ENCODE measurements around the gene ZFHX3.
"Not testable (repeated sequence)": the region's sequence is repeated elsewhere in the genome, so short reads cannot be mapped to it uniquely, and the experiment has no call there.

The ZFHX3 gene

DNA sequence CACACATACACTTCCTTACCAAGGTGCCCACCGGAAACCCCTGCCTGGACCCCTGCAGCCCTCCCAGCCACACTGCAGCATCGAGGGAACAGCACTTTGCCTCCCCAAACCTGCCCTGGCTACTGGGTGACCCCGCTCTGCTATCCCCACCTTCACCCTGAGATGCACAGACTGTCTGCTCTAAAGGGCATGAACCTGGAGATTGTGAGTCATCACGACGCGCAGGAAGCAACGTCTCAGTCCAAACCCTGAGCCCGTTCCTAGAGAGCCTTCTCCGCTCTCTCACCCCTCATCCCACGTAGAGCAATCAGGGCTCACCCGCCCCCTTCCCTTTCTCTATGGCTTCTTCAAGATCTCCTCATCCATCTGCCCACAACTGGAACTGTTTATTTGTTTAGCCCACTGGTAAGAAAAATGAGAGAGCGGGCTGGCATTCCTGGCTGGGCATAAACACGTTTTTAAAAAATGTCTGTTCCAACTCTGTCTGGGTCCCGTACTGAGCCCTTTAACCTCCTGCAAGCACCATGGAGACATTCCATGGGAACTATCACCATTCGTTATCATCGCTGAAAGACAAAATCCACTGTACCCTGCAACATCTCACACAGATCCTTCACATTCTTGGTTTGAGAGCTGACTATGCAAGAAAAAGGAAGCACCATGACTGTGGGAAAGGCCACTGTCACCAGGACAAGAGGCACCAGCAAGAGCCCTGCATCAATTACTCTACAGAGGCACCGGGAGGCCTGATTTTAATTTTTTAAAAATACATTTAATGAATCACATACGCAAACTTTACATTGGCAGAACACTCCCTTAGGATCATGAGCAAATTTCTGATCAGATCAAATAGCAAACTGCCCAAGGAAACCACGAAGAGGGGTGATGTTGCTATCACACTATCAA, 28.2 kb downstream of the ZFHX3 start:
- no peak for DNase-seq

DNA sequence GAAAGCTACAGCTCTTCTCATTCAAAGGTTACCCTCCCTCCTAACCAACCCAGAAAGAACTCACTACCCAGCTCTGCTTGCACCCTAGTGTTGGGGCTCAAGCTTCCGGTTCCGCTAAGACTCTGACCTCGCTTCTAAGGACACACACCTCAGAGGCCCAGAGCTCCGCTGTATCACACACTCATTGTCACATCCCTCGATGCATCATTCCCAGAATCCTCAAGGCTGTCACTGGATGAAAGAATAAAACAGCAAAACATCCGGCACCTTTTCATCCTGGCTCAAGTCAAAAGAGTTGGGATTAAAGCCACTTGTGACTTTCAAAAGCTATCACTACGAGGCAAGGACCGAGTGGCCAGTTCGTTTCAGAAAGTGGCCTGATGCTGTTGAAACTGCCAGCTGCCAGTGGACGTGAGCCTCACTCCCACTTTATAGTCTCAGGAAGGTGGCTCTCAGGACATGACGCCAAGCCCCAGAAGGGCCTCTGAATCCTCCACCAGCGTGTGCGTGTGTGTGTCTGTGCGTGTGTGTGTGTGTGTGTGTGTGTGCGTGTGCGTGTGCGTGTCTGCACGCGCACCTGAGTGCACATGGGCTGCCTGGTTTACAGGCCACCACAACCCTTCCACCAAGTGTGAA, 29.0 kb downstream of the ZFHX3 start:
- no peak for DNase-seq

DNA sequence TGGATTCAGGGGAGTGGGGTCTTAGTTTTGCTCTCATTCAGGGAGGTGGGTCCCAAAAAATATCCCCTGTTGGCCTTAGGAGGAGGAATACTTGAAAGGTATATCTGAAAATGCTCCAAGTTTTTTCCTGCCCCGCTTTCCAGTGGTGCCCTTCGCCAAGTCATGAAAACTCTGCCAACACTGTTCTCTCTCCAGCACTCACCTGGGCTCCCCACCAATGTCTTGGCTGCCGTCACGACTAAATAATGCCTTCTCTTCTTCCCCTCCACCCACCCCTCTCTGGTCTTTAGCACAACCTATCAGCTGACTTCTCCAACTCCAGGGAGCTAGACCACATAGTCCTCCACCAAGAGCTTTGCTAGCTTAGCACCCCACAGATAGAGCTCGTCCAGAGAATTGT, 30.6 kb downstream of the ZFHX3 start:
- DNase-seq, result no peak

DNA sequence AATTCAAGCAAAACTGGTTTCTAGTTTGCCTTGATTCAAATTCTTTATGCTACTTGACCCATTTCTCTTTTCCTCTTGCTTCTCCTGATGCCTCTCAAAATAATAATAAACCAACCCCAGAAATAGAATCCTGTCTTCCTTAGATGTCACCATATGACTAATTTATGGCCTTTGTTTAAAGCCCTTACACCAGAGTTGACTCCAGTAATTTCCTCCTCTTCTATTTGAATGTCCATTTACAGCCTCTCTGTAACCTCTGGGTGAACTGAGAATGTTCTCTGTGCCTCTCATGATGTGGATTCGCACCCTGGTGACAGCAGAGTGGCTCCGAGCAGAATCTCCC, 31.5 kb downstream of the ZFHX3 start:
- DNase-seq, result no peak

DNA sequence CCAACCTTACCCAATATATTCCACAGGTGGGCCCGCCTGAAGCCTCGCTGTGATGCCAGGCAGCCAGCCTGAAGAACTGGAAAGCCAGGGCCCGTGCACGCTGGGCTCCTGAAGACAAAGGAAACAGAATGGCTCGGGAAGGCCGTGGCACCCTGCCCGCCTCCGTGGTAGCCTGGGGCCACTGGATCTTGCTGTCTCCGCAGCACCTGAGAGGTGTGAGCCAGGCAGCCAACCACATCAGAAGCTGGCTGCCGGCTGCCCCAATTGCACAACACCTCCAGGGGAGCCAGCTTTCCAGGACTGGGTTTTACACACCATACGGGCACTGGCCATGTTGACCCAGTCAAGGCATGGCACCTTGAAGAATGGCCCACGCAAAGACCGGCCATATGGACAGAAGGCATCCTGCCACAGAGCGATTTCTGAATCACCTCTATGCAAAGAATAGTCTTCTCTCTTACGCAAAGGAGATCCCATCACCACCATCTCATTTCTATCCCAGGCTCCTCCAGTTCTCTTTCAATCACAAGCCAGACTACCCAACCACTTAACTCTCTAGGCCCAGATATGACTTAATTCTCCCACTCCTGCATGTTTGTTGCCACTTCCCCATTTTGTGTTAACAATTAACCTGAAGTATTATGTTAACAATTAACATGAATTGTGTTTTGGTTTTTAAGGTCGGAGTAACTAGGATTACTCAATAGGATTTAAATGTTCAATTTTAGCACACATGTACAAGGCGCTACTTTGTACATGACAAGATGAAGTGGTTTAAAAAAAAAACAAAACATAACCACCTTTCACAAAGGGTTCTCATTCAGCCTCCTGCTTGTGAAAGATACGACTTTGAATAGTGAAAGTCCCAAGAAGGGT, 32.1 kb downstream of the ZFHX3 start:
- DNase-seq, result no peak

DNA sequence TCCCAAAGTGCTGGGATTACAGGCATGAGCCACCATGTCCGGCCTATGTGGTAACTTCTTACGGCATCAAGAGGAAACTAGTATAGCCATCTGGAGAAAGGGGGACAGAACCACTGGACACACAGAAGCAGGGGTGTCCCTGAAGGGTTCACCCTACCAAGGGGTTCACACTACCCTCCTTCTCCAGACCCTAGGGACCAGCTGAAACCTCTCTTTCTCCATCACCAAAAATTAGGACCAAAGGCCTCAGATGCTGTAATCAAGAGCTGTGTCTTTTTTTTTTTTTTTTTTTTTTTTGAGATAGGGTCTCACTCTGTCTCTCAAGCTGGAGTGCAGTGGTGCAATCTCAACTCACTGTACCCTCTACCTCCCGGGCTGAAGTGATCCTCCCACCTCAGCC, 33.2 kb downstream of the ZFHX3 start:
- DNase-seq, result no peak

DNA sequence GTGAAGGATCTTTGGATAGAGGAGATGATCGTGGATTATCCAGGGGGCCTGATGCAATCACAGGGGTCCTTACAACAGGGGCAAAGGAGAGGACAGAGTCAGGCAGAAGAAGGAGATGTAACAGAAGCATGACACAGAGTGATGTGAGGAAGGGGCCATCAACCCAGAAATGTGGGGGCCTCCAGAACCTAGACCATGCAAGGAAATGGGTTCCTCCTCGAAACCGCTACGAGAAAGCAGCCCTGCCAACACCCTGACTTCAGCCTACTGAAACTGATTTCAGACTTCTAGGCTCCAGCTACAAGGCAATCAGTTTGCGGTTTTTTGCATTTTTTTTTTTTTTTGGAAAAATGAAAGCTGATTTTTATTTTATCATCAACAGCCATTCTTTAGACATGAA, 34.0 kb downstream of the ZFHX3 start:
- no peak for DNase-seq

DNA sequence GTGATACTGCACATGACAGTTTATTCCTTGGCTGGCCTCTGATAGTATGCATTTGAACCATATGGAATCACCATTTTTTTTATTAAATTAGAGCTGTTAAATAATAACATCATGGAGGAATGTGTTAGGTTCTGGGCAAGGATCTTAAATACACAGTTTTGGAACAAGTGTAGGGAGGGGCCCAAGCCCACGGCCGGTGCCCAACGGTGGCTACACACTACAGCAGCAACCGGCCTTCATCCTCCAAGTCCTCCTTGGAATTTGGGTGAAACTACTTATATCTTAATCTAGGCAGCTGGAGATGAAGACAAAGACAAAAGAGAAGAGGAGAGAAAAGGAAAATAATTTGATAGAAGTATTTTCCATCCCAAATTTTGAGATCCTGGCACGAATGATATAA, 35.6 kb downstream of the ZFHX3 start:
- no peak for DNase-seq

DNA sequence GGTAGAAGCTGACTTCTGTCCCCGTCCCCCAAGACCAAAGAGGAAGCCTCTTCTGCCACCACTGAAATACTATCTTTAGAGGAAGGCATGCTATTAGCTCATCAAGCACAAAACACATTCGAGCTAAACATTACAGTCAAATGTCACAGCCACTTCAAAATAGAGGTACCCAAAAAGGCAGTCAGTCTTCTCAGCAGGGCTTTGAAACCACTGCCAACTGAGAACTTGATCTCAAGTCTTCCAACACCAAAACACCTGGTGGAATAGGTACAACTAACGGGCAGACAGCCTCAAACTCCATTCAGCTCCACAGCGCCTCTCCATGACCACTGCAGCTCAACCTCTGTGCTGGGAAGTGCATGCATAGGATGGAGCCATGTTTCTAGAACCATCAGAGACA, 36.0 kb downstream of the ZFHX3 start:
- DNase-seq, result no peak

DNA sequence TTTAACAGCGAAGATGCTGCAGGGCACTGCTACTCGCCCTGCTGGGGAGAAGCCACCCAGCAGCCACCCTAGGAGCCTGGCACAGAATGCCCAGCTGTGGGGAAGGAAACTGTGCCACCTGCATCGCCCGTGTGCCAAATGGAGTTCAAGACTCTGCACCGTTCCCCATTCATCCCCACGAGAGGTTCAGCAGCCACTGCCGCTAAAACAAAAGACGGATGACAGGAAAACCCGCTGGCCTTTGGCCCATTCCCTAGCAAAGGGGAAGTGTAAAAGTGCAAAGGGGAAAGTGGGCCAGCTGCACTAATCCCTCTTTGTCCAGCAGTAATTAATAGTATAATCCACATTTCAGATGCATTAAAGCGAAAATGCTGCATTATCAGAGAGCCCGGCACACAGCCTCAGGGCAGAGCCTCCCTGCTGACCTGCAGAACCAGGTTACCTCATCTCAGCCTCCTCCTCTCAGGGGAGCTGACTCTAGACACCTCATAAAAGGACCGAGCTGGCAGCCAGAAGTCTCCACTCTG, 37.7 kb downstream of the ZFHX3 start:
- DNase-seq, result no peak

DNA sequence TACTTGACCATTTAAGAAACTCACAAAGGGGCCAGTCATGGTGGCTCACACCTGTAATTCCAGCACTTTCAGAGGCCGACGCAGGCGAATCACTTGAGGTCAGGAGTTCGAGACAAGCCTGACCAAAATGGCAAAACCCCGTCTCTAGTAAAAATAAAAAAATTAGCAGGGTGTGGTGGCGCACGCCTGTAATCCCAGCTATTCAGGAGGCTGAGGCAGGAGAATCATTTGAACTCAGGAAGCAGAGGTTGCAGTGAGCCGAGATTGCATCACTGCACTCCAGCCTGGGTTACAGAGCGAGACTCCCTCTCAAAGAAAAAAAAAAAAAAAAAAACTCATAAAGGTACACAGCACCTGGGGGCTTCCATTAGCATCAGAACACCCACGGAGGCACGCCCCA, 38.2 kb downstream of the ZFHX3 start:
- DNase-seq, result not testable (repeated sequence)

DNA sequence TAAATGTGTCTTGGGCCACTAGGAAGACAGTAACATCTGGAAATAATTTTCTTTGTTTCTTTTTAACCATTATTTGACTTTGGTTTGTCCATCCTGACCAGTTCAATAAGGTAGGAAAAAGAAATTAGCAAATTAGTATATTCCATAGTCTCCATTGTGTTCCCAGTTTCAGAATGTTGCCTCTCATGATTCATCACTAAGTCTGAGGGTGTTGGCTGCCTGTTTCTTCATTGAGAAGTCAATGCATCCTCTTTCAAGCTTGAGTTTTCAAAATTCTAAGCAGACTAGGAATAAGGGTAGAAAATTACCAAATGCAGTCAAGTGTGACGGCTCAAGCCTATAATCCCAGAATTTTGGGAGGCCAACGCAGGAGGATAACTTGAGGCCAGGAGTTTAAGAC, 41.9 kb downstream of the ZFHX3 start:
- no peak for DNase-seq

DNA sequence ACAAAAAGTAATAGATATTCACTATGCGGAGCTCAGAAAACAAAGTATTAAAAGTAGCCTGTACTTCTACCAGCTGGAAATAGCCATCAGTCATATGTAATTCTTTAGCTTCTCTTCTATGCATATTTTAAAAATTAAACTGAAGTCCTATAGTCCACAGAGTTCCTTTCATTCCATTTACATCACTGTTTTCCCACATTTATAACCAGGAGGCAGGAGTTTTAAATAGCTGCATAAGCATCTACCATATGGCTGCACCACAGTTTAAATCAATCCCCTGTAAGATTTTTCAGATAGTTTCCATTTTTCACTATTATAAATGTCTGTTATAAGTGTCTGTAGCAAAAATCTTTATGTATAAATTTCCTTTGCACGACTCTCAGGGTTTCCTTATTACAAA, 45.1 kb downstream of the ZFHX3 start:
- DNase-seq, result no peak

DNA sequence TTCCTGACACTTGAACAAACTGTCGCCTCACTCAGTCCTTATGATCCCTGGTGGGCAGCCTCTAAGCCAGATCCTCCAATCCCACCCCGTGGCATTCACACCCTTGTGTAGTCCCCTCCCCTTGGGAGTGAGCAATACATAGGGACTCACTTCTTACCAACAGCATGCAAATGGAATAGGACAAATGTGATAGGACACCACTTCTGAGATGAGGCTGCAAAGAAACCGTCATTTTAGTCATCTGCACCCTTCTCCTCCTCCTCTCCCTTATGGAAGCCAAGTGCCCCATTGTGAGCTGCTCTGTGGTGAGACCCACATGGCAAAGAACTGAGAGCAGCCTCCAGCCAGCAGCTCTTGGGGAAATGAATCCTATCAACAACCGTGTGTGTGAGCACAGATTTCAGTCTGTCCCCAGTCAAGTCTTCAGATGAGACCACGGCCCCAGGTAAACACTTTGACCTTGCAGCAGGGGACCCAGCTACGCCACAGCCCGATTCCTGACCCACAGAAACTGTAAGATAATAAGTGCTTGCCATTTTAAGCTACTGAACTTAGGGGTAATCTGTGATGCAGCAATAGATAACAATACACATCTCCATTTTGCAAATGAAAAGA, 46.9 kb downstream of the ZFHX3 start:
- no peak for DNase-seq

DNA sequence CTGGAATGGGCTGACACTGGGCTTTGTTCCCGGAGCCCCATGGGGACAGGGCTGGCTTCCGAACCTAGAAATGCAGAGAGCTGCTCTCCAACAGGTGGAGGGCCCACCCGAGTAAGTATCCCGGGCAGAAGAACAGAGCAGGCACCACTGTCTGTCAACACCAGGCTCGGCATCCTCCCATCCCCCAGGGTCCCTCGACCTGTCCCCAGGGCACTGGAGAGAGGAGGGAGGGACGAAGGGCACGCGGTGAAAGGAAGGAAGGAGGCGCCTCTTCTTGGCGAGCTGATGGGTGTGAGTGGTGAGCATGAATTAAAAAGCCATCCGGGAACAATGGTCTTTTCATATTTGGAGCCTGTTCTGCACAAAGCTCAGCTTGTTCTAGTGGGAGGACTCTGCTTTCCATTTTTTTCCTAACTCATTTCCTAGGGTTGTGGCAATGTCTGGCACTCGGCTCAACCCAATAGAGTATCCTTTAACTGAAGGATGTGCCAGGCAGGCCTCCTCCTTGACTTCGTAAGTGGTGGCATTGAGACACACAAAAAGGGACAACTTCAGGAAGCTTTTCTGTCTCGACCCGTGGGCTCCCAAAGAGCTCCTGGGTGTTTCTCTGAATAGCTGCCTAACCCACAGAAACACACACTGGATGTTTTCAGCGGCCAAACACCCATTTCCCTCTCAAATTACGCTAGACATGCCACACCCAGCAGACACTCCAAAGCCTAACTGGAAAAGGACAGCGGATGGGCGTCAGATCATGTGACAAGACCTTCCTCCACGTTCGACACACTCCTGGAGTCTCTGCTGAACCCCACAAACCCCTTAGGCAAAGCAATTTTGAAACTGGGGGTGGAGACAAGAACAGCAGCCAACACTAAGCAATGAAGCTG, 47.7 kb downstream of the ZFHX3 start:
- no peak for DNase-seq

DNA sequence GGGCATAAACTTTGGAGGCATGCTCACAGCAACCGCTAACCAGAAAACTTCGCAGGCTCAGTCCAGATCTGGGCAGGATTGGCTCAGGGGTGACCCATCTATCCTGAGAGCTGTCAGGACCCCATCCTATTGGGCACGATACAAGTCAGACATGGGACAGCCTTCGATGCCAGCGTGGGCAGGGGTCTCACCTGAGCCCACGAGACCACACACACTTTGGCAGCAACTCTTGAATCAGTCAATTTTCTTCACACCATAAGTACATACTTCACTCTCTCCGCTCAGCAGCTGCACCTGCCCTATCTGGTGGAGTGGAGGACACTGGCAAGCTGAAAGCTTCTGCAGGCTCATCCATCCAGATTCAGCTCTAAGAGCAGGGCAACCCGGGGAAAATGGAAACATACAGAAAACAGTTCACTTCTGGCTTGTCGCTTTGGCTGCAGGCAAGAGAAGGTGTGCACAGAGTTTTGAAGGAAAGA, 48.3 kb downstream of the ZFHX3 start:
- DNase-seq, result no peak

DNA sequence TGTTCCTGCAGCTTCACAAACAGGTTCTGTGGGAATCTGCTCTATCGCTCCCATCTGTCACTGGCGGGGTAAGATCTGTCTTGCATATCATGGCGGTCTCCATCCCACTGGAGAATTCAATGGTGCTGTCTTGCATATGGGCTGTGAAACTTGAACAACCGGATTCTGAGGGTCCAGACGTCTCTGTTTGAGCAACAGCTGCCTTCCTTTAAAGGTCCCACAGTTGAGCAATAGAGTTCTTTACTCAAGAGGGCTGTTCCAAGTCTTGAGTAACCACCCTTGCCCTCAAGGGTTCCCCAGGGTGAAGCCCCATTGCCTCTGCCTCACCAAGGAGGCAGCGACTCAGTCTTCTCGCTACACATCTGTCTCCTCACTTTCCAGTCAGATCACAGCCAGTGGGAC, 50.8 kb downstream of the ZFHX3 start:
- peak; percentile 5 for DNase-seq

DNA sequence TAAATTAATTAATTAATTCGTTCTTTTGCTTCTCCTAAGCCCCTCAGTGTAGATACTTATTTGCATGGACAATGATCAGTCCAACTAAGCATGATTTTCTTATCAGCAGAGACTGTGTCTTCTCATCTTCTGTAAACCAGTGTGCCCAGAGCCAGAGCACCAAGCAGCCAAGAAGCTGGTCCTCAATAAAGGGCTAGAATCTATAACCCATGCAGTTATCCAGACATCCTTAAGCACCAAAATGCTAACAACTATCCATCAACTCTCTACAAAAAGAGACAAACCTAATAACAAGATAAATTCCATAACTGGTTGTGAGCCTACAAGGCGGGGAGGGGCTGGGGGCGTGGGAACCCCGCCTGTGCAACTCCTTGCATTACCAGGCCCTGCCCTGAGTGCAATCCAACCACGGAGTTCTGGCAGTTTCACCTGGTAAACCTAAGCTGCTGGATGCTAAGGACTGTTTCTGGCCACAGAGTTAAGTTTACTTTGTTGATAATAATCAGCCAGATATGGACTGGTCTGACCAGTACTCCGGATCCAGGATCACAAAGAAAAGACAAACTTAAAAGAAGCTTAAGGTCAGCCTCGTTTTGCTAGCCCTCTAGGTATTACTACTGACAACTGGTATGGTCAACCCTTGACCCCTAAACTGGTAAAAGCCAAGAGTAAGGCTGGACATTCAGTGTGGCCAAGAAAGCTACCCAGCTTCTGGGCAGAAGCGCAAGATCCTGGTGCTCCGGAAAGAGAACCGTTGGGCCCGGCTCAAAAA, 51.5 kb downstream of the ZFHX3 start:
- no peak for DNase-seq

DNA sequence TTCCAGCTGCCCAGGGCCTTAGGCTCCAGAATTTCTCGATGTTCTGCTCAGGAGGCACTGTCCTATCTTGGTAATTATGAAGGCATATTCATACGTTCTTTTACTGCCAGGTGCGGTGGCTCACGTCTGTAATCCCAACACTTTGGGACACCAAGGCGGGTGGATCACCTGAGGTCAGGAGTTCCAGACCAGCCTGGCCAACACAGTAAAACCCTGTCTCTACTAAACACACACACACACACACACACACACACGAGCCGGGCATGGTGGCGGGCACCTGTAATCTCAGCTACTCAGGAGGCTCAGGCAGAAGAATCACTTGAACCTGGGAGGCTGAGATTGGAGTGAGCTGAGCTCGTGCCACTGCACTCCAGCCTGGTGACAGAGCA, 52.1 kb downstream of the ZFHX3 start:
- DNase-seq, result not testable (repeated sequence)

DNA sequence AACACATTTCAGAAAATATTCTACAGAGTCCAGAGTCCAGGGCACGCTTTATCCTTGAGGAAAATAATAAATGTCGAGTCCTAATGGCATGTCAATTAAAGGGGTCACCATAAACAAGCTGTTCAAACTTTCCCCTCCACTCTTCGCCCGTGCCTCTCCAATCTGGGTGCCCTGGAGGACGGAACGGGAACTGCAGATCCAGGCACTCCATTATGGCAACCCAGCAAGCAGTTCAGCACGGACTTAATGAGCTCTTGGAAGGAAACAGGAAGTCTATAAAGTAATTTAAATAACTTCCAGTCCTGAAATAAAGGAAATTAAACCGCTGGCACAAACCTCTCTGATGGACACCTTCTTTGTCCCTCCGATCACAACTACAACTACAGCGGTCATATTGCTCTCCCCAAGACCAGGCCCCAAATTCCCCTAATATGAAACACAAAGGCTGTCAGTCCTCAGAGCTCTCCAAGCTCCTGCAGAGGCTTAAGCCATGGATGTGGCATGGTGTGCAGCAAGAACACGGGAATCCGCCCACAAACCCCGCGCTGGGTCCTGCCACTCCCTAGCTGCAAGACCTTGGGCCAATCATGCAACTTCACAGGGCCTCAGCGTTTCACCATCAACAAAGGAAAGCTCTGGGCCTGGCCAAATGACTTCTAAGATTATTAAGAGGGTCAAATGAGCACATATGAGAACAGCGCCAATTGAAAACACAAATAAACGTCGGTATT, 52.6 kb downstream of the ZFHX3 start:
- DNase-seq, result peak; percentile 34
